Hematopoietic multipotent progenitor cell treated with erythropoietin and hydrocortisone succinate and interleukin-3 and kit ligand, for 17 days (in vitro differentiated cells): Measurements from ENCODE around the gene EDDM13.
A peak's percentile ranks its signal among the peaks of the same experiment; 100 is the strongest.
"Not testable (repeated sequence)": the region's sequence is repeated elsewhere in the genome, so short reads cannot be mapped to it uniquely, and the experiment has no call there.

Source experiments
- DNase-seq: peaks from one replicate; pipeline ENCODE4 v3.0.0-alpha.2; 2015; ENCODE audit warnings: low spot score

The EDDM13 gene, protein sequence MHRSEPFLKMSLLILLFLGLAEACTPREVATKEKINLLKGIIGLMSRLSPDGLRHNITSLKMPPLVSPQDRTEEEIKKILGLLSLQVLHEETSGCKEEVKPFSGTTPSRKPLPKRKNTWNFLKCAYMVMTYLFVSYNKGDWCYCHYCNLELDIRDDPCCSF

DNA sequence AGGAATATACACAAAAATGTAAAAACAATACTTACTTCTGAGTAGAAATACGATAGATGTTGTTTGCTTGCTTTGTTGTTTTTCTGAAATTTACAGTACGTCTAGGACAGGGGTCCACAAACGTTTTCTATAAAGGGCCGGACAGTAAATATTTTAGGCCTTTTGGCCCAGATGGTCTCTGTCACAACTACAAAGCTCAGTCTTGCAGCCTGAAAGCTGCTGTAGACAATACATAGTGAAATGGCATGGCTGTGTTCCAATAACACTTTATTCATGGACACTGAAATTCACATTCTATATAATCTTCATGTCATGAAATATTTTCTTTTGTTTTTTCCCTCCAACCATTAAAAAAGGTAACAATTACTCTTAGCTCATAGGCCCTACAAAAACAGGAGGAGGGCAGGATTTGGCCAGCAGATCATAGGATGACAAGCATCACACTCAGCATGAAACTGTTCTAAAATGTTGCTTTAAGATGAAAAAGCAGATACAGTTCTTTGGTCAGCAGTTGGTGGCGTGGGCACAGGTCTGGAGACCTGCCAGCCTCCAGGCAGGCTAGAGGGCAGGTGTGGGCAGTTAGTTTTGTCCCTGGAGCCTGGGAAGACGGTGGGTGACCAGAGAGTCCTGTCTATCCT, at the start of gene EDDM13:
TSS of gene EDDM13 (plus strand) at position 588 of the 638 bp plus-strand sequence. CDS start 87 bp downstream, outside the sequence.
- no peak for DNase-seq

- DNase-seq = no peak
Measured at GRCh38 chr19:56222901-56223300, 49.6 kb upstream of the EDDM13 start.

DNA sequence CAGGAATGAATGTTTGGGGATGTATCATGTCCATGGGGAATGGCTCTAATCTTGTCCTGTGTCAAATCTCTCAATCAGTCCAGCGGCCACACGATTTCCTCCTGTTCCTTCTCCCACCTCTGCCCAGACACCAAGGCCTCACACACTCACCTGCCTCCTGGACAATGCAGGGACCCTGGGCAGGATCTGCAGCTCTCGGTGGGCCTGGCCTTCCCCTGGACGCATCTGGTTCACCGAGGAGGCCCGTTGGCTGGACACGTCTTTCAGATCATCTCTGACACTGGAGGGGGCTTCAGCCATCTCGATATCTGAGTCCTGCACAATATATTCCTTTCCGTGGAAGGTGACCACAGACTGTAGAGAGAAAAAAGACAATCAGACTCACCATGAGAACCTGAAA, 49.1 kb upstream of the EDDM13 start:
- no peak for DNase-seq

GRCh38 chr19:56245121-56245740, 27.3 kb upstream of the EDDM13 start:
- DNase-seq = no peak

GRCh38 chr19:56245764-56246163, 26.8 kb upstream of the EDDM13 start:
- not testable (repeated sequence) for DNase-seq

GRCh38 chr19:56248736-56249338, 23.7 kb upstream of the EDDM13 start:
- DNase-seq = peak; percentile 21

- DNase-seq = peak; percentile 61
Measured at GRCh38 chr19:56252699-56253422, 19.7 kb upstream of the EDDM13 start.

DNA sequence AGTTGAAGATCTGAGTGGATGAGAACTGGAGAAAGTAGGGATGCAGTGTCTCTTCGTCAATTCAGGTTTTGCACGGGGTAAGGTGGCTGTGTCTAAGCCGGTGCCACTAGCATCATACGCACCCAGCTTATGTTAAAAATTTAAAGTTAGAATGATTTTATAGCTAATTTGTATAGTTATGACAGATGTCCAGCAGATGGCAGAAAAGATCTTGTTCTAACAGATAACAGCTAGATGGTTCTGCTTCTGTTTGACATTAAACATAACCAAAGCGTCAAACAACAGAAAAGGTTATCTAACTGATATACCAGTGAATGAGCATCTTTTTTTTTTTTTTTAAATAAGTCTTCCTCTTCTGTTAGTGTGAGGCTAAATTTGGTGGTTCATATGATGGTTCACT, 18.8 kb upstream of the EDDM13 start:
- DNase-seq = peak; percentile 58

GRCh38 chr19:56258272-56258671, 14.3 kb upstream of the EDDM13 start:
- DNase-seq = no peak

DNA sequence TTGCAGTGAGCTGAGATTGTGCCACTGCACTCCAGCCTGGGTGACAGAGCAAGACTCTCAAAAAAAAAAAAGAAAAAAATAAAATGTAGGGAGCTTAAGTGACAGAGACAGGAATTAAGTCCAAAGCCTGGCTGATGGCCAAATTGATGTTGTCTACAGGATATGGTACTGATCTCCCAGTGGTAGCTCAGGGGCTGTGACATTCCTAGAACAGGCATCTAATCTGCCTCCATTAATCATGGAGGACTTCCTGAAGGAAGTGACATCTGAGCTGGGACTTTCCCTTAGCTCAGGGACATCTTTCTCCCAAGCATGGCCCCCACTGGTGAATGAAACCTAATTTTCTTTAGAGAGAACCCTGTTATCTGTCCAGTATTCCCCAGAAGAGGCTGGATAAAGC, 11.4 kb upstream of the EDDM13 start:
- no peak for DNase-seq

DNA sequence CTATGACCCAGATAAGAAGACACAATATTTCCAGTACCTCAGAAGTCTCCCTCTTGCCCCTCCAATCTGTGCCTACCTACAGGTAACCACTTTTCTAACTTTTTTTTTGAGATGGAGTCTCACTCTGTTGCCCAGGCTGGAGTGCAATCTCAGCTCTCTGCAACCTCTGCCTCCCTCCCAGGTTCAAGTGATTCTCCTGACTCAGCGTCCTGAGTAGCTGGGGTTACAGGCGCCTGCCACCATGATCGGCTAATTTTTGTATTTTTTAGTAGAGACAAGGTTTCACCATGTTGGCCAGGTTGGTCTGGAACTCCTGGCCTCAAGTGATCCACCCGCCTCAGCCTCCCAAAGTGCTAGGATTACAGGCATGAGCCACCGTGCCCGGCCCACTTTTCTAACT, 10.6 kb upstream of the EDDM13 start:
- not testable (repeated sequence) for DNase-seq

DNA sequence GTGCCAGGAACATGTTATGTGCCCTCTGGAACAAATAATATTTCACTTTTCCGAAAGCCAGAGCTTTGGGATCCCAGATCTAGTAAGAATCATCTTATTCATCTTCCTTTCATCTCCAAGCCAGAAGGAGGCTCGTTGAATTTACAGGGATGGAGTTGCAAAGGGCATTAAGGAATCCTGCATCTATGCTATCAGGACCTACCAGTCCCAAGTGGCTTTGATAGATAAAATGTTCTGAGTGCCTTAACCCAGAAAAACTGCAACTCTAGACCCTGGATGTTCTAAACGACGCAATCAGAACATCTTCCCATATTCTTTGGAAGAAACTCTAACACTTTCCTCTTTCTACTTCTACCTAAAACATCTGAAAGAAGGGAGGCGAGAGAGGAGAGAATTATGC, 9.2 kb upstream of the EDDM13 start:
- no peak for DNase-seq

DNA sequence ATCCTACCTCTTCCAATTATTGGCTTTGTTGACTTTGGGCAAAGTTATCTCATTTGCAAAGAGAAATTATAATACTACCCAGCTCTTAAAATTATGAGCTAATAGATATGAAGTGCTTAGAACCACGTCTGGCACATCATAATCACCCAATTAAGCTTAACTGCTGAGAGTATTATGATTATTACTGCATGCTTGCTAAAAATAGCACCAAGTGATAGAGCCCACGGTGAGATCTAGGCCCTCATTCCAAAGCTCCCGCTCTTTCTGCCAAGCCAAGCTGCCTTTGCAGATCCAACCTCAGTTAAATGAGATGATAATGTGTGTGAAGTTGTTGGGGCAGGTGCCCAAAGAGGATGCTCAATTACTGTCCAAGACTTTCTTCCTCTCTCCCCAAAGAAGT, 6.5 kb upstream of the EDDM13 start:
- DNase-seq = no peak

GRCh38 chr19:56269348-56269747, 3.2 kb upstream of the EDDM13 start:
- no peak for DNase-seq

DNA sequence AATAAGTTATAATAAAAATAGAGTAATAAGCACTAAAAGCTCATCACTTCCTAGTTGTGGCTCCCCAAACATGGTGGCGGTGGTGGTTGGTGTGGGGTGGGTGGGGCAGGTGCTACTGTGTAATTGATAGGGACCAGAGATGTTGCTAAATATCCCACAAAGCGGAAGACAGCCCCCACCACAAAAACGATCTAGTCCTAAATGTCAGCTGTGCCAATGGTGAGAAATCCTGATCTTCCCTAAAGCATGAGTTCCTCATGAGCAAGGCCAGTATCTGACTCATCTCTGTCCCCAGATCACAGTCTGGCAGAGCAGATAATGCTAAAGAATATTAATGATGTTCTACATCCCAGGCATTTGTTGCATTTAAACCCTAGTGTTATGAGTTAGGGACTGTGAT, 1.9 kb upstream of the EDDM13 start:
- no peak for DNase-seq

DNA sequence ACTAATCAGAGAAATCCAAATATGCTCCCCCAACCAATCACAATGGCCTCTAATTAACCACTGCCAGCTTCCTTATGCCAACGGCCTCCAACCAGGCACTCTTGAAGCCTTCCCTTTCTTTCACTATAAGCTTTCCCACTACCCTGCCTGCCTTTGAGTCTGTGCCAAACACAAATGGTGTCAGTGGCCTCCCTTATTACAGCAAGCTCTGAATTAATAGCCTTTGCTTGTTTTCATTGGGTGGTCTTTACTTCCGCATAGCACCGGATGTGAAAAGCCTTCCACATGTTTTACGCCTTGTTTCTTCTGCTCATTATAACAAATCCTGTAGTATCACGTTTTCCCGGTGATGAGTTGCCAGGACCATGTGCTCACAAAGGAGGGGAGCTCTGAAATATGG, 1.4 kb upstream of the EDDM13 start:
- DNase-seq = no peak

DNA sequence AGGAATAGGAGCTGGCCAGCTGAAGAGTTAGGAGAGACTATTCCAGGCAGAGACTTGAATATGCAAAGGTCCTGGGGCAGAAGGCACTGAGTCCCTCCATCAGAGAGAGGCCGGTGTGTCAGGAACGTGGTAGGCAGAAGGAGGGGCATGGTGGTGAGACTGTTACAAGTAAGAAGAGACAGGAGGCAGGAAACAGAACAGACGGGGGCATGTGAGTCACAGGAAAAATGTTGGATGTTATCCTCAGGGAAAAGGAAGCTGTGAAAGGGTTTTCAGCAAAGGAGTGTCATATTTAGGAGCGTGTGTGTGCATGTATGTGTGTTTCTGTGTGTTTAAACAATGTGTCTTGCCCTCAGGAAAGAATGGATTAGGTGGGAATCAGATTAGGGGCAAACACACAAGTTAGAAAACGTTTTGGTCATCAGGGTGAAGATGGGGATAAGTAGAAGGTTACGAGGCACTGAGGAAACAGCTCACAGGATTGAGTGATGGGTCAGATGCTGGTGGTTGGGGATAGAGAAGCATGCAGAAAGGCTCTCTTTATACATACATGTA, 1.1 kb downstream of the EDDM13 start:
- no peak for DNase-seq

GRCh38 chr19:56282809-56283208, 10.3 kb downstream of the EDDM13 start:
- no peak for DNase-seq

DNA sequence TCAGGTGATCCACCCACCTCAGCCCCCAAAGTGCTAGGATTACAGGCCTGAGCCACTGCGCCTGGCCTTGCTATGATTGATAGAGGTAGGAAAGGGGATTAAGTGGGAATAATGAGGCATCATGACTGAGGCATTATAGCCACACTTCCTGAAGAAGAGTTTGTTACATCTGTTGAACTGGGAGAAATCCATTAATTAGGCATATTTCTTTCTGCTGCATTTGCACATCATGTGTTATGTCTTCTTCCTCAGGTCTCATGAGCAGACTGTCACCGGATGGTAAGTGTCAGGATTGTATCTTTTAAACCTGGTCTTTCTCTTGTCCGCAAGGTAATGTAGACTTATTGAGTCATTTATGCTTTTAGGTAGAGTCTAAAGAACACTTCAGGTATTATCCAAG, 12.2 kb downstream of the EDDM13 start:
- no peak for DNase-seq

DNA sequence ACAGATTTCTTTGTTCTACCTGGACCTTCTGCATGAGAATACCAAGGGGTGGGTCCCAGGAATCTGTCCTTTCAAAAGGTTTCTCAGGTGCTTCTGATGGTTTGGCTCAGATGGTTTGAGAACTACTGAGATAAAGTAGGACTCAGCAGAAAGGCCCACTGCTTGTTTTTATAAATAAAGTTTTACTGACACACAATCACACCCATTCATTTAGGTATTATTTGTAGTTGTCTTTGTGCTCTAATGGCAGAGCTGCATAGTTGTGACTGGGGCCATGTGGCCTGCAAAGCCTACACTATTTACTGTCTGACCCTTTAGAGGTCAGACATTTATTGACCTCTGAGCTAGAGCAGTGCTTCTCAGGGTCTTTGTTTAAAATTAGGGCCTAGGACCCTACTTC, 17.6 kb downstream of the EDDM13 start:
- no peak for DNase-seq

DNA sequence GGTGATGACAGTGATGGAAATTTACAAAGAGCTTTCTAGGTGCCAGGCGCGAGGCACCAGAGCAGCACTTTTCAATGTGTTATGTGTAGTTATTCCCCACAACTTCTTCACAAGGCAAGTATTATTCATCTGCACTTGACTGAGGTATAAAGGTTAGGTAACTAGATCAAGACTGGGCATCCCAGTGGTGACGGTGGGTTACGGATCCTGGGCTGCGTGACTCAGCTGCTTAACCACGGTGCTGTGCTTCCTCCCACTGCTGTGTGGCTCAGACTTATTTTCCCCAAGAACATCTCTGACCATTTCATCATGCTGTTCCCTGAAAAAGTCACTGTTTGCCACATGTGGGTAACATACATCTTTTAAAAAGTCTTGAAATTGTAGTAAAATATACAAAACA, 19.3 kb downstream of the EDDM13 start:
- no peak for DNase-seq

GRCh38 chr19:56294549-56294948, 22.0 kb downstream of the EDDM13 start:
- DNase-seq = no peak
